Suppressor macrophage treated with lipopolysaccharide for 1 hour (primary cell): Measurements from ENCODE around the gene ACSL3.

Source experiments
- DNase-seq, 3 donors: peaks; one replicate each; pipeline ENCODE4 v3.0.0-alpha.2; 2020 to 2022

ACSL3 gene

GRCh38 chr2:222883420-222883819, 22.6 kb downstream of the ACSL3 start:
- DNase-seq = no peak

- DNase-seq = no peak
These were observed 23.4 kb downstream of the ACSL3 start for GRCh38 chr2:222884114-222884771.

- no peak for DNase-seq
These were observed 24.1 kb downstream of the ACSL3 start for GRCh38 chr2:222884805-222885424.

GRCh38 chr2:222887124-222887523, 26.3 kb downstream of the ACSL3 start:
- DNase-seq = peak in 1 of 3 donors; percentile 36

GRCh38 chr2:222888716-222889115, 27.9 kb downstream of the ACSL3 start:
- DNase-seq = no peak

GRCh38 chr2:222891890-222892289, 31.1 kb downstream of the ACSL3 start:
- peak; percentile 21 to 61 (median 57) for DNase-seq

GRCh38 chr2:222892321-222892720, 31.5 kb downstream of the ACSL3 start:
- peak; percentile 67 to 92 (median 91) for DNase-seq

GRCh38 chr2:222892761-222893160, 31.9 kb downstream of the ACSL3 start:
- DNase-seq = no peak

GRCh38 chr2:222893716-222894115, 32.9 kb downstream of the ACSL3 start:
- no peak for DNase-seq

GRCh38 chr2:222895144-222895543, 34.3 kb downstream of the ACSL3 start:
- no peak for DNase-seq

GRCh38 chr2:222897898-222898297, 37.1 kb downstream of the ACSL3 start:
- peak in 2 of 3 donors; percentile 54 to 56 for DNase-seq

- no peak for DNase-seq
These were observed 38.8 kb downstream of the ACSL3 start for GRCh38 chr2:222899413-222900181.

GRCh38 chr2:222900354-222900753, 39.5 kb downstream of the ACSL3 start:
- no peak for DNase-seq

- no peak for DNase-seq
These were observed 41.8 kb downstream of the ACSL3 start for GRCh38 chr2:222902660-222903059.

GRCh38 chr2:222903234-222904220, 42.7 kb downstream of the ACSL3 start:
- DNase-seq = peak; percentile 66 to 75 (median 74)

- DNase-seq = no peak
These were observed 43.9 kb downstream of the ACSL3 start for GRCh38 chr2:222904557-222905258.

- no peak for DNase-seq
These were observed 46.2 kb downstream of the ACSL3 start for GRCh38 chr2:222907048-222907447.

GRCh38 chr2:222907790-222908441, 47.1 kb downstream of the ACSL3 start:
- no peak for DNase-seq

GRCh38 chr2:222909286-222909685, 48.5 kb downstream of the ACSL3 start:
- DNase-seq = no peak

- DNase-seq = peak; percentile 85 to 95 (median 91)
These were observed 51.3 kb downstream of the ACSL3 start for GRCh38 chr2:222912117-222912516.

GRCh38 chr2:222912776-222913175, 51.9 kb downstream of the ACSL3 start:
- DNase-seq = no peak
